SK-N-SH (cell line): ENCODE data around the gene FBXL2. TPM values are rescaled to one million over a fixed set of nuclear protein-coding genes. Genes with fewer than 3 reads are reported as not detected.

Source experiments
- CTCF ChIA-PET: fragments of 300-600, 350-600 bp; formaldehyde crosslinking; extraction: SDS; loops from one replicate; lab custom pipeline; 2021; lab: Yijun Ruan, JAX
- POLR2A ChIA-PET: fragments of 350-600 bp; sonication (Branson Sonifier 250); formaldehyde crosslinking; extraction: SDS; loops from one replicate; lab custom pipeline; 2020; ENCODE audit warnings: antibody characterized with exemption, inconsistent platforms; lab: Yijun Ruan, JAX
- DNase-seq: peaks from one replicate; pipeline ENCODE4 v3.0.0; 2012
- H2AFZ ChIP-seq: fragments of 200-600 bp; sonication (generic); 2 replicates; pipeline ENCODE4 v1.8.1; 2016; ENCODE audit warnings: antibody characterized with exemption, mild to moderate bottlenecking, low read depth
- H3F3A ChIP-seq: fragments of 200-600 bp; sonication (generic); replicated peaks from 2 replicates; pipeline ENCODE3; 2016; ENCODE audit warnings: antibody characterized with exemption, mild to moderate bottlenecking; ENCODE audit not compliant: insufficient read depth
- H3K27ac ChIP-seq, 2 experiments: fragments of 200-500 bp in 1 of 2; fragments of 200-600 bp in 1 of 2; sonication (Bioruptor generic) in 1 of 2; sonication (generic), shearing (Covaris generic) in 1 of 2; 2 replicates each; pipeline versions ENCODE4 v1.5.1 to v1.6.1; 2014 to 2016; ENCODE audit warnings: low read depth in 2 of 2, inconsistent platforms in 1 of 2, low read length in 1 of 2, mild to moderate bottlenecking in 1 of 2, mixed read lengths in 1 of 2
- H3K27me3 ChIP-seq: fragments of 200-600 bp; sonication (generic), shearing (Covaris generic); 2 replicates; pipeline ENCODE4 v1.6.1; 2016; ENCODE audit warnings: mixed run types; ENCODE audit not compliant: insufficient read depth
- H3K36me3 ChIP-seq, 2 experiments: fragments of 200-500 bp in 1 of 2; fragments of 200-600 bp in 1 of 2; sonication (Bioruptor generic) in 1 of 2; sonication (generic) in 1 of 2; replicated peaks in 1 of 2; 2 replicates each; pipeline versions ENCODE3 to v1.5.1; 2014 to 2016; ENCODE audit warnings: low read length in 1 of 2, mild to moderate bottlenecking in 1 of 2; ENCODE audit not compliant: insufficient read depth in 2 of 2, control insufficient read depth in 1 of 2
- H3K4me1 ChIP-seq, 2 experiments: fragments of 200-500 bp in 1 of 2; fragments of 200-600 bp in 1 of 2; sonication (Bioruptor generic) in 1 of 2; sonication (generic), shearing (Covaris generic) in 1 of 2; 2 replicates each; pipeline versions ENCODE4 v1.5.1 to v1.6.1; 2014 to 2016; ENCODE audit warnings: low read depth in 1 of 2, low read length in 1 of 2, mixed run types in 1 of 2; ENCODE audit not compliant: insufficient read depth in 2 of 2, control insufficient read depth in 1 of 2
- H3K4me2 ChIP-seq: fragments of 200-600 bp; sonication (generic), shearing (Covaris generic); 2 replicates; pipeline ENCODE4 v1.6.1; 2017; ENCODE audit warnings: mixed run types
- H3K4me3 ChIP-seq, 2 experiments: fragments of 200-500 bp in 1 of 2; fragments of 200-600 bp in 1 of 2; sonication (Bioruptor generic) in 1 of 2; sonication (generic), shearing (Covaris generic) in 1 of 2; 2 replicates each; pipeline versions ENCODE4 v1.5.1 to v1.8.1; 2014 to 2016; ENCODE audit warnings: low read depth in 2 of 2, inconsistent platforms in 1 of 2, low read length in 1 of 2, mild to moderate bottlenecking in 1 of 2, mixed read lengths in 1 of 2, moderate library complexity in 1 of 2
- H3K79me2 ChIP-seq: fragments of 200-600 bp; sonication (generic); 2 replicates; pipeline ENCODE4 v1.8.1; 2017; ENCODE audit warnings: mild to moderate bottlenecking; ENCODE audit not compliant: insufficient read depth
- H3K9ac ChIP-seq: fragments of 200-600 bp; sonication (generic); 2 replicates; pipeline ENCODE4 v1.6.1; 2017; ENCODE audit warnings: mixed run types
- H3K9me2 ChIP-seq: fragments of 200-600 bp; sonication (generic); 2 replicates; pipeline ENCODE4 v1.6.1; 2017; ENCODE audit warnings: mixed run types
- H3K9me3 ChIP-seq: fragments of 200-600 bp; sonication (generic); 2 replicates; pipeline ENCODE4 v1.6.1; 2017; ENCODE audit warnings: mixed run types, mild to moderate bottlenecking, moderate library complexity
- H4K20me1 ChIP-seq: fragments of 200-600 bp; sonication (generic); 2 replicates; pipeline ENCODE4 v1.6.1; 2017; ENCODE audit warnings: mild to moderate bottlenecking, mixed run types; ENCODE audit not compliant: insufficient read depth
- EZH2phosphoT487 ChIP-seq: fragments of 200-600 bp; sonication (generic); IDR thresholded peaks from 2 replicates; pipeline ENCODE4 v1.6.1; 2017; ENCODE audit warnings: low read depth, mixed run types, mild to moderate bottlenecking, antibody characterized with exemption, moderate library complexity, borderline replicate concordance
- FOXJ3 ChIP-seq: sonication (generic); formaldehyde crosslinking; IDR thresholded peaks from 2 replicates; pipeline ENCODE4 v1.5.1; 2020; ENCODE audit warnings: mild to moderate bottlenecking, missing genetic modification reagents
- NRF1 ChIP-seq: IDR thresholded peaks from 2 replicates; pipeline ENCODE4 v1.6.1; 2012; ENCODE audit warnings: low read depth, mild to moderate bottlenecking, low read length
- RAD21 ChIP-seq: IDR thresholded peaks from 2 replicates; pipeline ENCODE4 v1.6.1; 2012; ENCODE audit warnings: mild to moderate bottlenecking, low read length
- RXRA ChIP-seq: IDR thresholded peaks from 2 replicates; pipeline ENCODE4 v1.4.0; 2012; ENCODE audit warnings: low read depth, mild to moderate bottlenecking, borderline replicate concordance
- TAF1 ChIP-seq: IDR thresholded peaks from 2 replicates; pipeline ENCODE4 v1.6.1; 2012; ENCODE audit warnings: low read depth, mild to moderate bottlenecking, low read length, moderate library complexity, borderline replicate concordance
- YY1 ChIP-seq: IDR thresholded peaks from 2 replicates; pipeline ENCODE4 v1.4.0; 2012; ENCODE audit warnings: low read depth, mild to moderate bottlenecking
- WGBS: methylation state at CpG from one replicate; pipeline ENCODE4 v1.1.6; 2017; ENCODE audit warnings: low lambda C conversion rate; 5-methylcytosine and 5-hydroxymethylcytosine counted together
- polyA plus RNA-seq, 3 experiments: library from polyadenylated mRNA; depleted of rRNA; stranded (reverse); fragments of >200 nt; gene quantifications; 2 replicates each; pipeline ENCODE4 v1.2.3, GENCODE V29; 2012
- TF ChIP-seq, protein P1 (sequence below): IDR thresholded peaks from 2 replicates; pipeline ENCODE4 v1.4.0; 2012; ENCODE audit warnings: low read depth
- TF ChIP-seq, protein P2 (sequence below): IDR thresholded peaks from 2 replicates; pipeline ENCODE4 v1.4.0; 2012; ENCODE audit warnings: low read depth, borderline replicate concordance
- TF ChIP-seq, protein P3 (sequence below): IDR thresholded peaks from 2 replicates; pipeline ENCODE4 v1.6.1; 2012; ENCODE audit warnings: mild to moderate bottlenecking, low read depth, low read length, moderate library complexity
- TF ChIP-seq, protein P4 (sequence below): IDR thresholded peaks from 2 replicates; pipeline ENCODE4 v1.4.0; 2012; ENCODE audit warnings: low read depth, borderline replicate concordance

Gene FBXL2
- polyA plus RNA-seq, 1 of the 3 experiments (the other 2 are of a cell fraction) = 13.7 TPM

DNA sequence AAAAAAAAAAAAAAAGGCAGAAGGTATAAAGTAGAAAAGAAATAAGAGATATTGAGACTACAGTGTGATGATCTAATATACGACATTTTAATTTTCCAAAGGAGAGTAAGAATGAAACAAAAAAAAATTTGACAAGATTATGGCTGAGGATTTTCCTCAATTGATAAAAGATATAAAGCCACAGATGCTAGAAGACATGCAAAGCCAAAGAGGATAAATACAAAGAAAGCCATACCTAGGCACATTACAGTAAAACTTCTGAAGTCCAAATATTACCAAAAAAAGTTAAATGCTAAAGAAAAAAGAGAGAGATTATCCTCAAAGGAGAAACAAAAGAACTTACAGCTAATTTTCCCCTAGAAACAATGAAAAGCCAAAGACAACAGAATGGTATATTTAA is 38.3 kb upstream of the FBXL2 start:
- Histone ChIP-seq H3F3A (no peaks in the 10 kb centered on the region), H3K4me2 (no peak overlapping the region), H3K79me2 (no peaks in the 10 kb centered on the region), H3K27ac (no peak overlapping the region), H3K27me3 (no peaks in the 10 kb centered on the region), H3K9ac (no peak overlapping the region), H3K4me1 (no peaks in the 10 kb centered on the region), H3K36me3 (no peaks in the 10 kb centered on the region), H2AFZ (no peak overlapping the region), H3K9me3 (0 out of 2 replicates have a peak, but pooled peaks cover 6% of the 10 kb centered on the region)
- ChIA-PET POLR2A (no interaction called here), CTCF (no interaction called here)
- DNase-seq = no peak
- TF ChIP-seq NRF1 (no peak), TAF1 (no peak), YY1 (no peak), RXRA (no peak), RAD21 (no peak), EZH2phosphoT487 (no peak)
- TF ChIP-seq, protein P1, sequence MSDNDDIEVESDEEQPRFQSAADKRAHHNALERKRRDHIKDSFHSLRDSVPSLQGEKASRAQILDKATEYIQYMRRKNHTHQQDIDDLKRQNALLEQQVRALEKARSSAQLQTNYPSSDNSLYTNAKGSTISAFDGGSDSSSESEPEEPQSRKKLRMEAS = no peak
- TF ChIP-seq, protein P2, sequence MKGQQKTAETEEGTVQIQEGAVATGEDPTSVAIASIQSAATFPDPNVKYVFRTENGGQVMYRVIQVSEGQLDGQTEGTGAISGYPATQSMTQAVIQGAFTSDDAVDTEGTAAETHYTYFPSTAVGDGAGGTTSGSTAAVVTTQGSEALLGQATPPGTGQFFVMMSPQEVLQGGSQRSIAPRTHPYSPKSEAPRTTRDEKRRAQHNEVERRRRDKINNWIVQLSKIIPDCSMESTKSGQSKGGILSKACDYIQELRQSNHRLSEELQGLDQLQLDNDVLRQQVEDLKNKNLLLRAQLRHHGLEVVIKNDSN = no peak
- TF ChIP-seq, protein P3, sequence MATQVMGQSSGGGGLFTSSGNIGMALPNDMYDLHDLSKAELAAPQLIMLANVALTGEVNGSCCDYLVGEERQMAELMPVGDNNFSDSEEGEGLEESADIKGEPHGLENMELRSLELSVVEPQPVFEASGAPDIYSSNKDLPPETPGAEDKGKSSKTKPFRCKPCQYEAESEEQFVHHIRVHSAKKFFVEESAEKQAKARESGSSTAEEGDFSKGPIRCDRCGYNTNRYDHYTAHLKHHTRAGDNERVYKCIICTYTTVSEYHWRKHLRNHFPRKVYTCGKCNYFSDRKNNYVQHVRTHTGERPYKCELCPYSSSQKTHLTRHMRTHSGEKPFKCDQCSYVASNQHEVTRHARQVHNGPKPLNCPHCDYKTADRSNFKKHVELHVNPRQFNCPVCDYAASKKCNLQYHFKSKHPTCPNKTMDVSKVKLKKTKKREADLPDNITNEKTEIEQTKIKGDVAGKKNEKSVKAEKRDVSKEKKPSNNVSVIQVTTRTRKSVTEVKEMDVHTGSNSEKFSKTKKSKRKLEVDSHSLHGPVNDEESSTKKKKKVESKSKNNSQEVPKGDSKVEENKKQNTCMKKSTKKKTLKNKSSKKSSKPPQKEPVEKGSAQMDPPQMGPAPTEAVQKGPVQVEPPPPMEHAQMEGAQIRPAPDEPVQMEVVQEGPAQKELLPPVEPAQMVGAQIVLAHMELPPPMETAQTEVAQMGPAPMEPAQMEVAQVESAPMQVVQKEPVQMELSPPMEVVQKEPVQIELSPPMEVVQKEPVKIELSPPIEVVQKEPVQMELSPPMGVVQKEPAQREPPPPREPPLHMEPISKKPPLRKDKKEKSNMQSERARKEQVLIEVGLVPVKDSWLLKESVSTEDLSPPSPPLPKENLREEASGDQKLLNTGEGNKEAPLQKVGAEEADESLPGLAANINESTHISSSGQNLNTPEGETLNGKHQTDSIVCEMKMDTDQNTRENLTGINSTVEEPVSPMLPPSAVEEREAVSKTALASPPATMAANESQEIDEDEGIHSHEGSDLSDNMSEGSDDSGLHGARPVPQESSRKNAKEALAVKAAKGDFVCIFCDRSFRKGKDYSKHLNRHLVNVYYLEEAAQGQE = no peak
- TF ChIP-seq, all 33 proteins: peak for 0
- Histone ChIP-seq H3K9me2 (no peaks in the 10 kb centered on the region), H3K4me3 (no peak overlapping the region), H4K20me1 (no peaks in the 10 kb centered on the region)
- WGBS = 80% methylated on average over 1 of the region's 1 CpG

DNA sequence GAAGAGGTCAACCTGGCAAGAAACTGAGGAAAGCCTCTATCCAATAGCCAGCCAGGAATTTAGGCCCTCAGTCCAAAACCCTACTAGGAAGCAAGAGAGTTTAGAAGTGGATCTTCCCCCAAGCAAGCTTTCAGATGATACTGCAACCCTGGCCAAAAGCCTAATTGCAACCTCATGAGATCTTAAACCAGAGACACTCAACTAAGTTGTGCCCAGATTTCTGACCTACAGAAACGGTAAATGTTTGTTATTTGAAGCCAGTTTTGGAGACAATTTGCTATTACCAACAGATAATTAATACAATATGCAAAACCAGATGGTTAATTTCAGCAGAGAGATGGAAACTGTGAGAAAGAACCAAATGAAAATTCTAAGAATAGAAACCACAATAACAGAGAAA is 37.0 kb upstream of the FBXL2 start:
- no peaks in the 10 kb centered on the region for H3K27me3 ChIP-seq
- H3F3A ChIP-seq = no peaks in the 10 kb centered on the region
- no peak overlapping the region for H3K9ac ChIP-seq
- H3K79me2 ChIP-seq = no peaks in the 10 kb centered on the region
- no peaks in the 10 kb centered on the region for H3K9me2 ChIP-seq
- H3K9me3 ChIP-seq = 0 out of 2 replicates have a peak, but pooled peaks cover 6% of the 10 kb centered on the region
- 9% methylated on average over 1 of the region's 1 CpG for WGBS
- ChIA-PET POLR2A (no interaction called here), CTCF (no interaction called here)
- H3K4me3 ChIP-seq = no peak overlapping the region
- H3K4me1 ChIP-seq = no peaks in the 10 kb centered on the region
- no peak overlapping the region for H2AFZ ChIP-seq
- DNase-seq = no peak
- no peak overlapping the region for H3K27ac ChIP-seq
- TF ChIP-seq, protein P4, sequence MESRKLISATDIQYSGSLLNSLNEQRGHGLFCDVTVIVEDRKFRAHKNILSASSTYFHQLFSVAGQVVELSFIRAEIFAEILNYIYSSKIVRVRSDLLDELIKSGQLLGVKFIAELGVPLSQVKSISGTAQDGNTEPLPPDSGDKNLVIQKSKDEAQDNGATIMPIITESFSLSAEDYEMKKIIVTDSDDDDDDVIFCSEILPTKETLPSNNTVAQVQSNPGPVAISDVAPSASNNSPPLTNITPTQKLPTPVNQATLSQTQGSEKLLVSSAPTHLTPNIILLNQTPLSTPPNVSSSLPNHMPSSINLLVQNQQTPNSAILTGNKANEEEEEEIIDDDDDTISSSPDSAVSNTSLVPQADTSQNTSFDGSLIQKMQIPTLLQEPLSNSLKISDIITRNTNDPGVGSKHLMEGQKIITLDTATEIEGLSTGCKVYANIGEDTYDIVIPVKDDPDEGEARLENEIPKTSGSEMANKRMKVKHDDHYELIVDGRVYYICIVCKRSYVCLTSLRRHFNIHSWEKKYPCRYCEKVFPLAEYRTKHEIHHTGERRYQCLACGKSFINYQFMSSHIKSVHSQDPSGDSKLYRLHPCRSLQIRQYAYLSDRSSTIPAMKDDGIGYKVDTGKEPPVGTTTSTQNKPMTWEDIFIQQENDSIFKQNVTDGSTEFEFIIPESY = no peak
- TF ChIP-seq, protein P1 = no peak
- no peak for TF ChIP-seq FOXJ3
- H4K20me1 ChIP-seq = no peaks in the 10 kb centered on the region
- H3K4me2 ChIP-seq = no peak overlapping the region
- H3K36me3 ChIP-seq = no peaks in the 10 kb centered on the region
